Caco-2 (cell line): Measurements from ENCODE around the gene TBC1D2B. TPM values are rescaled to one million over a fixed set of nuclear protein-coding genes. Genes with fewer than 3 reads are reported as not detected.

ENCODE experiments used
- BruUV-seq: library from RNA; stranded (reverse); fragments of 400-500 nt; replicated peaks from 2 replicates; lab custom pipeline; 2021; lab: Mats Ljungman, UMichigan
- CTCF ChIA-PET: fragments of 300-600 bp; sonication (Branson Sonifier 250); formaldehyde crosslinking; loops from one replicate; lab custom pipeline; 2022; ENCODE audit warnings: antibody characterized with exemption; lab: Charles Lee
- POLR2A ChIA-PET: fragments of 300-600 bp; sonication (Branson Sonifier 250); formaldehyde crosslinking; loops from one replicate; lab custom pipeline; 2022; ENCODE audit warnings: antibody characterized with exemption; lab: Charles Lee
- DNase-seq, 2 experiments: peaks; one replicate each; pipeline versions ENCODE4 v3.0.0 to v3.0.0-alpha.2; 2020 to 2022
- H3K27me3 ChIP-seq: replicated peaks from 2 replicates; pipeline ENCODE4 v1.6.0; 2011; ENCODE audit warnings: low read length; ENCODE audit not compliant: control insufficient read depth, insufficient read depth
- H3K36me3 ChIP-seq: 2 replicates; pipeline ENCODE4 v1.5.1; 2011; ENCODE audit warnings: low read length; ENCODE audit not compliant: control insufficient read depth, insufficient read depth
- H3K4me1 ChIP-seq: fragments of 250-450 bp; sonication (Bioruptor Pico); 2 replicates; pipeline ENCODE4 v1.5.1; 2020; ENCODE audit warnings: mild to moderate bottlenecking
- H3K4me3 ChIP-seq: 2 replicates; pipeline ENCODE4 v1.5.1; 2011; ENCODE audit warnings: low read depth, mild to moderate bottlenecking, control low read depth, low read length
- H3K9me3 ChIP-seq: fragments of 250-450 bp; sonication (Bioruptor Pico); 2 replicates; pipeline ENCODE4 v1.5.1; 2020; ENCODE audit warnings: mild to moderate bottlenecking, moderate library complexity
- H3K27ac Mint-ChIP-seq: one replicate; pipeline ENCODE4 v1.8.0; 2022; ENCODE audit warnings: mixed read lengths; ENCODE audit not compliant: unreplicated experiment
- H3K27me3 Mint-ChIP-seq: one replicate; pipeline ENCODE4 v1.8.0; 2022; ENCODE audit warnings: mixed read lengths; ENCODE audit not compliant: insufficient read depth, unreplicated experiment
- H3K36me3 Mint-ChIP-seq: one replicate; pipeline ENCODE4 v1.8.0; 2022; ENCODE audit warnings: mild to moderate bottlenecking, mixed read lengths; ENCODE audit not compliant: insufficient read depth, unreplicated experiment
- H3K4me1 Mint-ChIP-seq: one replicate; pipeline ENCODE4 v1.8.0; 2022; ENCODE audit warnings: low read depth, mixed read lengths; ENCODE audit not compliant: unreplicated experiment
- H3K4me3 Mint-ChIP-seq: one replicate; pipeline ENCODE4 v1.8.0; 2022; ENCODE audit warnings: mild to moderate bottlenecking, moderate library complexity, mixed read lengths; ENCODE audit not compliant: unreplicated experiment
- H3K9me3 Mint-ChIP-seq: one replicate; pipeline ENCODE4 v1.8.0; 2022; ENCODE audit warnings: mixed read lengths; ENCODE audit not compliant: unreplicated experiment
- intact Hi-C: fragments of 100-400 bp; cut with micrococcal nuclease; formaldehyde crosslinking; loops from one replicate; pipeline ENCODE4 v1.10.0; 2022; ENCODE audit not compliant: unreplicated experiment
- total RNA-seq: library from RNA; stranded (reverse); gene quantifications from 2 replicates; pipeline ENCODE4 v1.2.3, GENCODE V29; 2022
- TF ChIP-seq, protein P1 (sequence below), 2 experiments: fragments of 200-600 bp in 1 of 2; IDR thresholded peaks; 1 replicate in 1 of 2; 2 replicates in 1 of 2; pipeline versions ENCODE4 v1.5.1 to v1.8.0; 2011 to 2022; ENCODE audit warnings: antibody characterized with exemption in 1 of 2, control low read depth in 1 of 2, inconsistent platforms in 1 of 2, low read depth in 1 of 2, low read length in 1 of 2, mild to moderate bottlenecking in 1 of 2, moderate library complexity in 1 of 2; ENCODE audit not compliant: insufficient read depth in 1 of 2, severe bottlenecking in 1 of 2, unreplicated experiment in 1 of 2

Gene TBC1D2B
- total RNA-seq, 1 experiment from 2014 or later: 18.3 TPM

DNA sequence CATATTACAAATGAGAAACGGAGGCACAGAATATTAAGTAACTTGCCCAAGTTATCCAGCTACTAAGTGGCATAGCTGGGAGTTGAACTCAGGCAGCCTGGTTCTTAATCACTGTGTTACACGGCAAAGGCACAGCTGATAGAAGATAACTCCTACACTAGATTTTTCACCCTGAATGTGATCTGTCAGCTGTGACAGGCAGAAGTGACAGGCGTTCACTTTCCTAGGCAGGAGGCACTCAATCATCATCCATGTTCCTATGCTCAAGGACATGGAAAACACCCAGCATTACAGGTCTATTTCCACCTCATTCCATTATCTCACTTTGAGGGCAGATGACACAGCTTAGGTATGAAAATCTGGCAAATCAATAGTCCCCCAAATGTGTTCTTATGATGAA is 35.6 kb downstream of the TBC1D2B start:
- no peak overlapping the region for H3K27ac Mint-ChIP-seq
- H3K4me3 Mint-ChIP-seq: no peak overlapping the region
- no peaks in the 10 kb centered on the region for H3K36me3 Mint-ChIP-seq
- H3K4me1 Mint-ChIP-seq: no peaks in the 10 kb centered on the region
- ChIA-PET POLR2A (no interaction called here), CTCF (no interaction called here)
- H3K27me3 ChIP-seq: no peaks in the 10 kb centered on the region
- H3K9me3 ChIP-seq: no peaks in the 10 kb centered on the region
- H3K4me1 ChIP-seq: no peaks in the 10 kb centered on the region
- BruUV-seq: no TSS peak
- no peaks in the 10 kb centered on the region for H3K27me3 Mint-ChIP-seq
- H3K36me3 ChIP-seq: no peaks in the 10 kb centered on the region
- TF ChIP-seq, protein P1, sequence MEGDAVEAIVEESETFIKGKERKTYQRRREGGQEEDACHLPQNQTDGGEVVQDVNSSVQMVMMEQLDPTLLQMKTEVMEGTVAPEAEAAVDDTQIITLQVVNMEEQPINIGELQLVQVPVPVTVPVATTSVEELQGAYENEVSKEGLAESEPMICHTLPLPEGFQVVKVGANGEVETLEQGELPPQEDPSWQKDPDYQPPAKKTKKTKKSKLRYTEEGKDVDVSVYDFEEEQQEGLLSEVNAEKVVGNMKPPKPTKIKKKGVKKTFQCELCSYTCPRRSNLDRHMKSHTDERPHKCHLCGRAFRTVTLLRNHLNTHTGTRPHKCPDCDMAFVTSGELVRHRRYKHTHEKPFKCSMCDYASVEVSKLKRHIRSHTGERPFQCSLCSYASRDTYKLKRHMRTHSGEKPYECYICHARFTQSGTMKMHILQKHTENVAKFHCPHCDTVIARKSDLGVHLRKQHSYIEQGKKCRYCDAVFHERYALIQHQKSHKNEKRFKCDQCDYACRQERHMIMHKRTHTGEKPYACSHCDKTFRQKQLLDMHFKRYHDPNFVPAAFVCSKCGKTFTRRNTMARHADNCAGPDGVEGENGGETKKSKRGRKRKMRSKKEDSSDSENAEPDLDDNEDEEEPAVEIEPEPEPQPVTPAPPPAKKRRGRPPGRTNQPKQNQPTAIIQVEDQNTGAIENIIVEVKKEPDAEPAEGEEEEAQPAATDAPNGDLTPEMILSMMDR (IDR thresholded peaks at IDR 0.05; ENCODE audit: insufficient read depth in 1 of 2, low read depth in 1 of 2, low read length in 1 of 2, severe bottlenecking in 1 of 2, unreplicated experiment in 1 of 2): no peak
- intact Hi-C loops: no loop called here
- H3K4me3 ChIP-seq: no peak overlapping the region
- no peaks in the 10 kb centered on the region for H3K9me3 Mint-ChIP-seq
- no peak for DNase-seq

GRCh38 chr15:78040653-78041244 is 36.8 kb downstream of the TBC1D2B start:
- H3K36me3 ChIP-seq: no peaks in the 10 kb centered on the region
- intact Hi-C loops: no loop called here
- H3K4me1 Mint-ChIP-seq: no peaks in the 10 kb centered on the region
- no peaks in the 10 kb centered on the region for H3K9me3 ChIP-seq
- CTCF ChIA-PET: no interaction called here
- no peaks in the 10 kb centered on the region for H3K36me3 Mint-ChIP-seq
- no TSS peak for BruUV-seq
- no peaks in the 10 kb centered on the region for H3K27me3 Mint-ChIP-seq
- peaks cover 4% of the 10 kb centered on the region for H3K4me1 ChIP-seq
- H3K27ac Mint-ChIP-seq: no peak overlapping the region
- H3K4me3 ChIP-seq: no peak overlapping the region
- no peak for DNase-seq
- POLR2A ChIA-PET: no interaction called here
- H3K9me3 Mint-ChIP-seq: no peaks in the 10 kb centered on the region
- TF ChIP-seq, protein P1 (IDR thresholded peaks at IDR 0.05; ENCODE audit: insufficient read depth in 1 of 2, low read depth in 1 of 2, low read length in 1 of 2, severe bottlenecking in 1 of 2, unreplicated experiment in 1 of 2): no peak
- no peak overlapping the region for H3K4me3 Mint-ChIP-seq
- no peaks in the 10 kb centered on the region for H3K27me3 ChIP-seq

DNA sequence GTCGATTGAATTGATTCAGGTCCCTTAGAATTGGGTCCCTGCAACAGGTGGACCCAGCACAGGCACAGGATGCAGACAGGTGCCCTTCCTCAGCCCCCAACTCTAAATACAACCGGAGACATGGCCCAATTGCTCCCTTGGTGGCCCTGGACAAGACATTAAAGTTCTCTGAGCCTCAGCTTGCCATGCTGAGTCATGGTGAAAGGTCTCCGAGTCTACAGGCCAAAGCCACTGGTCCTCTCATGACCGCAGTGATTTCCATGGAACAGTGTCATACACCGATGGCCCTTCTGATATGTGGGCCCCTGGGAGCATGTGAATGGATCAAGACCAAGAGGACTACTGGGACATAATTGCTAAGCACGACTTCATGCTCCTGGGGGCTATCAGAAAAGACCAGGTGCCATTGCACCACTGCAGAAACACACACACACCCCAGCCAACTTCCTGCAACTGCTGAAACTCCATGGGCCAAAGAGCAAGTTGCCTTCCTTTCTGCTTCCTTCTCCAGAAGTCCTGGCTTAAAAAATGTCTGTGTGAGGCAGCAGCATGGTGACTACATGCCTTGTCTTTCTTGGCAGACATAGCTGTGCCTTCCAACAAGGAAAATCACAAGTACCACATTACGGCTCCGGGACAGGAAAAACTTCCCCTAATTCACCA is 38.8 kb downstream of the TBC1D2B start:
- no peaks in the 10 kb centered on the region for H3K9me3 Mint-ChIP-seq
- no peak overlapping the region for H3K4me3 Mint-ChIP-seq
- CTCF ChIA-PET: no interaction called here
- H3K36me3 Mint-ChIP-seq: no peaks in the 10 kb centered on the region
- no peaks in the 10 kb centered on the region for H3K27me3 Mint-ChIP-seq
- POLR2A ChIA-PET: no interaction called here
- Histone ChIP-seq H3K4me1 (peaks cover 6% of the 10 kb centered on the region), H3K9me3 (no peaks in the 10 kb centered on the region), H3K27me3 (no peaks in the 10 kb centered on the region), H3K4me3 (no peak overlapping the region), H3K36me3 (no peaks in the 10 kb centered on the region)
- intact Hi-C loops: no loop called here
- no peak overlapping the region for H3K27ac Mint-ChIP-seq
- H3K4me1 Mint-ChIP-seq: no peaks in the 10 kb centered on the region
- no peak for DNase-seq
- BruUV-seq: no TSS peak
- TF ChIP-seq, protein P1 (IDR thresholded peaks at IDR 0.05; ENCODE audit: insufficient read depth in 1 of 2, low read depth in 1 of 2, low read length in 1 of 2, severe bottlenecking in 1 of 2, unreplicated experiment in 1 of 2): no peak
